KOPT-K1 (cell line): ENCODE measurements around the gene PDHB.

ENCODE experiments used
- H3K27ac ChIP-seq: fragments of 200-600 bp; sonication (generic); 2 replicates; pipeline ENCODE4 v1.5.1; 2016; ENCODE audit warnings: antibody characterized with exemption, mild to moderate bottlenecking, low read depth, low read length; ENCODE audit not compliant: poor library complexity, severe bottlenecking
- H3K36me3 ChIP-seq: fragments of 200-600 bp; sonication (generic); 2 replicates; pipeline ENCODE4 v1.5.1; 2017; ENCODE audit warnings: antibody characterized with exemption, mild to moderate bottlenecking, low read length, moderate library complexity; ENCODE audit not compliant: insufficient read depth
- H3K9me3 ChIP-seq: fragments of 200-600 bp; sonication (generic); 2 replicates; pipeline ENCODE4 v1.5.1; 2017; ENCODE audit warnings: antibody characterized with exemption, low read length, mild to moderate bottlenecking; ENCODE audit not compliant: insufficient read depth, poor library complexity, severe bottlenecking

PDHB gene

DNA sequence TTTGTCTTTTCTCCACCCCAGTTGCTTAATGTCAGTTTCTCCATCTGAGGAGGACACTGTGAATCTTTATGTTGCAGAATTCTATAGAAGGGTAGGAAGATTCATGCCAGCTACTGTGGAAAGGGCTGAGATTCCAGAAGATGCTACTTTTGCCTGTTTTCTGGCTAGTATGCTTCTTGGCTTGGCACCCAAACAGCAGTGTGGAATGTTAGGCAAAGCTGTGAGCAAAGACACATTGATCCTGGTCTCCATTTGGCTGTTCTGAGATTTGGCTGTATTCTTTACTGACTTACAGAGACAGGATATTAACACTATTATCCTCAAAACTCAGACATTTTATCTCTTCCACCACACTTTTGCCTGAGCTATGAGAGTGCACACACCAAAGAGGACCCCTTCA, 39.3 kb downstream of the PDHB start:
- H3K36me3 ChIP-seq, result peaks cover 95% of the 10 kb centered on the region
- no peak overlapping the region for H3K27ac ChIP-seq
- H3K9me3 ChIP-seq, result no peaks in the 10 kb centered on the region

DNA sequence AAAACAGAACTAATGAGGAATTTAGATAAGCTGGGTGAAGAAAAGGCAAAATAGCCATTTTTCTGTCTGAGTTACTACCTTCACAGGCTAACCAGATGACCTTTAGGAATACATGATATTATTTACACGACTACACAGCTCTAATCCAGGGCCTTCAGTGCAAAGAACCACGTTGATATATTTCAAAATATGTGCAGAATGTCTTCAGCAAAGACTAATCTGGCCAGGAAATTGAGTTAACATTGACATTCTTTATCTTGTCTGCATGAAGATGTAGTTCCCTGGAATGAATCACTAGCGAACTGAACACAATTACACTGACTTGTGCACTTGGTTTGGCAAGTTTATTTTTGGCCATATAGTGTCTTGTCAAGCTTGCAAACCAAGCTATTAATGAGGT, 41.5 kb downstream of the PDHB start:
- H3K9me3 ChIP-seq, result no peaks in the 10 kb centered on the region
- H3K27ac ChIP-seq, result no peak overlapping the region
- H3K36me3 ChIP-seq, result peaks cover 93% of the 10 kb centered on the region

DNA sequence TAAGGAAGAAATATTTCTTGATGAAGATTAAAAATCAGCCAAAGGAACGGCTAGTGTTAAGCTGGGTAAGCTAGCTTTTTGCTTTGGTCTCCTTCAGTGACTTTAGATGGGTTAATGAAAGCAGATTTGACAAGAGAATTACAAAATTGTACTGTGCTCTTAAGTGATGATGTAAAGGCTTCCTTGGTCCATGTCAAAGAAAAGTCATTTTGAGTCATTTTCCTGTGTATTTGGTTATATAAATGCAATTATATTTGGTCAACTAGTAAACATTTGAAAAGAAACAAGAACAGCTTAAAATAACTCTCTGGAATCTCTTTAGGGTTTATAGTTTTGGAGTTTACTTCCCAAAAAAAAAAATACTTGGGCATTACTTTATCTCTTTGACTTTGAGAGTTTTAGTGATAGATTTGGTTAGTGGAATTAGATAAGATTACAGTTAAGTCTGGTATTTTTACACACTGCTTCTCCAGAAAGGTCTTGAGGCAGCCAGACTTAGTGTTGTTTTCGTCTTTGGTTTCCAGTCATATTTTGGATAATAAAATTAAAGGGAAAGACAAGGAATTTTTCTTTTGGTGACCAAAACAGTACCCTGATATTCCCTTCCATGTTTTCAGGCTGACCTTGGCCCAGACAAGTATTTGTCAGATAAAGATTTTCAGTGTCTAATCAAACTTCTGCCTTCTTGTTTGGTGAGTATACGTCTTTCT, 42.3 kb downstream of the PDHB start:
- no peak overlapping the region for H3K27ac ChIP-seq
- H3K36me3 ChIP-seq, result peaks cover 93% of the 10 kb centered on the region
- no peaks in the 10 kb centered on the region for H3K9me3 ChIP-seq

DNA sequence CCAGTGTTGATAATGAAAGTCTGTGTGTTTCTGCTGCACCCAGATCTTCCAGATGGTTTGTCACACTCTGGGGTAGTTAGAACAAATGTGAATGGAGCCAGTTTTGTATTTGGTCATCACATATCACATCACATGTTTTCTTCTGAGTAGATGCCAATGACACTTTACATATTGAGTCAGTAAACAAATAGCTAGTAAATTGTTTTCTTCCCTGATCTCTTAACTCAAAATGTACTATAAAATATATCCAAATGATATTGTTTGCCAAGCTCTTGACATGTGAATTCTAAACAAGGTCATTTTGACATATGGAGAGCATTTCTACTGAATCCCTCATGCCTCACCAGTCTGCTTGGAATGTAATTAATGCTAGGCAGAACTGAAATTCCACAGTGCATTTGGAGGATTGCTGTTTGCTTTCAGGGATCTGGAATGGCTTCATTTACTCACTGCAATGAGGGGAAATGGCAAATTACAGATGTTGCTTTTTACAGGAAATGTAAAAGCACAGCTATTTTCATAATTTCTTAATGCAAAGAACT, 45.0 kb downstream of the PDHB start:
- Histone ChIP-seq H3K36me3 (peaks cover 93% of the 10 kb centered on the region), H3K27ac (no peak overlapping the region), H3K9me3 (no peaks in the 10 kb centered on the region)

DNA sequence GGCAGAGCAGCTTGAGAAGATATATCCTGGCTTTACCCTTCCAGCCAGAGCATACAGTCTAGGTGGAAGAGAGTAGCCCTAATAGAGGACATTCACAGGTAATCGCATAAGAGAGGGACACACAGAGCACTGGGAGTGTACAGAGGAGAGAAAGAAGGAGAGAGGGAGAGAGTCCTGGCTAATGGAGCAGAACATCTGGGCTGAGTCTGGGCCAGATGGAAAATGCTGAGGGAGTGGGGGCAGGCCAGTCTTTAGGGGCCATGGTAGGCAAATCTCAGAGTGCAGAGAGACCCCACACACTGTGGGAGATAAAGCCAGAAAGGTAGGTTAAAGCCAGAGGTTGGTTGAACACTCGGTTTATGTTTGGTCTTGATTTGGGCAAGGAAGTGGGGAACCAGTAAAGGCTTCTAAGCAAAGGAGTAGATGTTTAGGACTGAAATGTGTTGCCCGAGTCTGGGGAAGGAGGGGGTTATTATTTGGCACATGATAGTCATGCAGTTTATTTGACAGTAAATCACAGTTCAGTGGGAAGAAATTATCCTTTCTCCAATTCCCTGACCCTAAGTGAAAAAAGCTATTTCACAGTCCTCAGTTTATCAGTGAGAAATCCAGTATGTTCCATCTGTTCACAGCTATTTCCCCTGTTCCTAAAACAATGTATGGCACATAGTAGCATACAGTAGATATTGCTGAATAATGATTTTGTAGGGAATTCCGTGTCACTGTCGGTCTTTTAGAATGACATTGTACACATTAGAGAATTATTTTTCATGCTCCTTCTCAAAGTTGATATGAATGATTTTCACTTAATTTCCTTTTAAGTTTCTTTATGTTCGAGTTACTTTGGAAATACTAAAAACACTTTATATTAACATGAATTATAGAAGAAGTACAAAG, 45.7 kb downstream of the PDHB start:
- Histone ChIP-seq H3K27ac (no peak overlapping the region), H3K36me3 (peaks cover 92% of the 10 kb centered on the region), H3K9me3 (no peaks in the 10 kb centered on the region)

DNA sequence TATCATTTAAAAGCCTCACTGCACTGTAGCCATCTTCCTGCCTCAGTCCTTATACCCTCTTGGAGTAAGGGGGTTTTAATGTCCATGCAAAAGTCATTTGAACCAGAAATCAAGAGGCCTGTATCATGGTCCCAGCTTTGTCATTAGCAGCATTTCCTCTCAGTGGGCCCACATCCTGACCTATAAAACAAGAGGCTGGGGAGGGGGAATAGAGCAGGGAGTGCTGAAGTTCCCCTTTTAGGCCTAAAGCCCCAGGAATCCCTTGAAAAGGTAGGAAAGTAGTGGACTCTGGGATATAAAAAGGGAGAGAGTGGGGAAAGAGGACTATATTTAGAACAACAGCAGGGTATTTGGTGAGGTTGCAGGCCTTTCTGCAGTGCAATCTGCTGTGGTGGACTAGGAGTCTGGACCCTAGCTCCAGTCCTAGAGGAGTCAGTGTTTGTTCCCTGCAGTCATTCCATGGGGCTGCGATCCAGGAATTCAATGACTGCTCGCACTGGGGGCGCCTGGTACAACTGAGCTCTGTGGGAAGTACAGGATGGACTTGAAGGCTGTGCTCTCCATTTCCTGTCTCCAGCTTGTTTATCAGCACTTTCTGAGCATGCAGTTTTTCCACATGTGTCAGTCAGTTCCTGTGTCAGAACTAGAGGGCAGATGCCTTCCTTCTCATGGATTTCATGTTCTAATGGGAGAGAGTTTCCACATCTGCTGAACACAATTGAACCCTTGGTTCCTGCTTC, 46.8 kb downstream of the PDHB start:
- Histone ChIP-seq H3K36me3 (peaks cover 89% of the 10 kb centered on the region), H3K9me3 (no peaks in the 10 kb centered on the region), H3K27ac (no peak overlapping the region)

DNA sequence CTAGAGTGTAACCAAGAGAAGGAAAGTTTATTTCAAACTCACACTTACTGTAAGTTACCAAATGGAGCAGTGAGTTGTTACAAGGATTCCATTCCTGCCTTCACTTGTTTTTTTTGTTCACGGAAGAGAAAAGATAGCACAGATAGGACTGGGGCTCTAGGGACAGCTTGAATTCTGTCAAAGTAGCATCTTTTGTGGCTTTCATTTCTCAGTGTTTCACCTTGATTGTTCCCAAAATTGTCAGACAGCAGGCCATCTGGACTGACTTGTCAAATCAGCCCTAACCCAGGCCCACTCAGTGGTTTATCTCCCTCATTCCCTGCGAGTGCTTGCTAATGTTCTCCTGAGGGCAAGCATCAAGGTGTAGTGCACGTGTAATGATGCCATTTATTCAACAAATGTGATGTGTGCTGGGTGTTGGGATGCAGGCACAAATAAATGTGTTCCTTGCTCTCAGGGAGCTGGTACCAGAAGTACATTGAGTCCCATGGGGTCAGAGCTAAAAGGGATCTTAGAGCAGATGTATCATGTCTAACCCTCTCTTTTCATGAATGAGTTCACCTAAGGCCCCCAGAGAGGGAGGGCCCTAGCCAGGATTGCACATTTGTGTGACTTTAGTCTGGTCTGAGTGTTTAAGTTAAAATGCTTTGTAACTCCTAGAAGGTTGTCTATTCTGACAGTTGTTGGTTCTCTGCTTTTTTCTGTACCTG, 49.1 kb downstream of the PDHB start:
- Histone ChIP-seq H3K36me3 (peaks cover 84% of the 10 kb centered on the region), H3K9me3 (no peaks in the 10 kb centered on the region), H3K27ac (no peak overlapping the region)

DNA sequence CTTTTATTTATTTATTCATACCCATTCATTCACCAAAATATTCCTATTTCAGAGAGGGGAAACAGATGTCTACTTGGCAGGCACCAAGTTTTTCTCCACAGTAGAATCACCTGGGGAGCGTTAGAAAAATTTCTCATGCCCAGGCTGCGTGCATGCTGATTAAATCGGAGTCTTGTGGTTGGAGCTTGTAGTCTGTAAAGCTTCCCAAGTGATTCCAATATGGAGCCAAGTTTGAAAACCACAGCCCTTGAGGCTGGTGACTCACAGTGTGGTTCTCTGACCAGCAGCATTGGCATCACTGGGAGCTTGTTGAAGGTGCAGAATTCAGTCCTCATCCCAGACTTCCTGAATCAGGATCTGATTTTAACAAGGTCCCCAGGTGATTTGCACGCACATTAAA, 49.7 kb downstream of the PDHB start:
- Histone ChIP-seq H3K36me3 (peaks cover 87% of the 10 kb centered on the region), H3K27ac (no peak overlapping the region), H3K9me3 (no peaks in the 10 kb centered on the region)

DNA sequence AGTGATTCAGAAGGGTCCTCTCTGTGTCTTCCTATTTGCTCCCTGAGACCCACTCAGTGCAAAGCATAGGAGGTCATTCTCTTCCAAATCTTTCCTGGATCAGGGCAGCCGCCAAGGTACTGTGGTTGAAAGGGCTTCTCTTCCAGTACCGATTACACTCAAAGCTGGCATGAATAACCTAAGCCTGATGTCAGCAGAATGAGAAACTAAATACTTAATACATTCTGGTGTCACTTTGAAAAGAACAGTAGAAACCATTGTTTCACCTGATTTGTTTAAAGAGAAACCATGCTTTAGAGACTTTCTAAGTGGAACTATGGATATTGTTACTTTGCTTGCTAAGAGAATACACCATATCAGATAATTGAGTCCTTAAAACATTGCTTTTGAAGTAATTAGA, 50.2 kb downstream of the PDHB start:
- H3K27ac ChIP-seq, result no peak overlapping the region
- peaks cover 84% of the 10 kb centered on the region for H3K36me3 ChIP-seq
- no peaks in the 10 kb centered on the region for H3K9me3 ChIP-seq

DNA sequence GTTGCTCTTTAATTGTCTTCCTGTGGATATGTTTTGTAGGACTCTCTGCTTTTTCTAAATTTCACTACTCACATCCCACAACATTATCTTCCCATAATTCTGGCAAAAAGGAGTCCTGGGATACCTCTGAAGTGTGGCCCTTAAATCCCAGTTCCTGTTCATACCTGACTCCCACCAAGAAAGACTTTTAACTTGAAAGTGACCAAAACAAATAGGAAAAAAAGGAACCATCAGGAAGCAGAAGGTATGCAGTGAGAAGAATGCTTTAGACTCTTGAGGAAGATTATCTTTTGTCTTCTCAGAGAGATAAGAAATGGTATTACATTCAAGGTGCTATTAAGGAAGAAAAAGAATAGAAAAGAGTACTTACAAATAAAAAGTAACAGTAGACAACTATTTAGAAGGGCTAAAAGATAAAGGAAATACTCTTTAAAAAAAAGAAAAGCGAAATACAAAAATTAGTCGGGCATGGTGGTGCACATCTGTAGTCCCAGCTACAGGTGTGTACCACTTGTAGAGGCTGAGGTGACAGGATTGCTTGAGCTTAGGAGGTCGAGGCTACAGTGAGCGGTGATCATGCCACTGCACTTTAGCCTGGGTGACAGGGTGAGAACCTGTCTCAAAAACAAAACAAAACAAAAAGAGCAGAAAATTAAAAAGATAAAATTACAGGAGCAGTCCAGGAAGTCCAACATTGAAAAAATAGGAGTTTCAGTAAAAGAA, 54.1 kb downstream of the PDHB start:
- peaks cover 62% of the 10 kb centered on the region for H3K36me3 ChIP-seq
- H3K27ac ChIP-seq, result no peak overlapping the region
- H3K9me3 ChIP-seq, result no peaks in the 10 kb centered on the region

DNA sequence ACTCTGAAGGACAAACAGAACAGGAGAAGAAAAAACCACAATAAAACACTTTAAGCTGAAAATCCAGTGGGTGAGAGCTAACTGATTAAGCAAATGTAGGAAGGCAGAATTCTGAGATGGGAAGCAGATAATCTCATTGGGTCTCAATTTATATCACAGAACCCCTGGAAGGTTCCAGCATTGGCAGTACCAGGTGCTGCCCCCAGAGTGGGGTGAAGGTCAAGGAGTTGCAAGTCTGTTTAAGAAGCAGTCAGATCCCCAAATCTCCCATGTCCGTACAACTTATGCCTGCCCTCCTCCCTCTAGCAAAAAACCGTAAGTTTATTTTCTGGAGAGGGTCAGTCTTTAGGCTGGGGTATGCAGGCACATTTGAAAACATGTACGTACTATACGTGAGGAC, 55.9 kb downstream of the PDHB start:
- no peak overlapping the region for H3K27ac ChIP-seq
- no peaks in the 10 kb centered on the region for H3K9me3 ChIP-seq
- H3K36me3 ChIP-seq, result peaks cover 63% of the 10 kb centered on the region
